Muscle layer of colon (tissue), 2 donors: ENCODE results near the gene TSEN34.
"Not testable (repeated sequence)": the region's sequence is repeated elsewhere in the genome, so short reads cannot be mapped to it uniquely, and the experiment has no call there.

ENCODE experiments used
- H3K27ac ChIP-seq: one replicate; pipeline ENCODE4 v1.7.0; 2013; ENCODE audit warnings: low read depth, mild to moderate bottlenecking, low read length, moderate library complexity
- H3K27me3 ChIP-seq, 2 donors: one replicate each; pipeline ENCODE4 v1.7.0; 2013; ENCODE audit warnings: low read length in 2 of 2, mild to moderate bottlenecking in 2 of 2; ENCODE audit not compliant: insufficient read depth in 2 of 2, control insufficient read depth in 1 of 2
- H3K36me3 ChIP-seq: one replicate; pipeline ENCODE4 v1.7.0; 2013; ENCODE audit warnings: mild to moderate bottlenecking, low read length; ENCODE audit not compliant: insufficient read depth
- H3K4me1 ChIP-seq: one replicate; pipeline ENCODE4 v1.7.0; 2013; ENCODE audit warnings: mild to moderate bottlenecking, low read length; ENCODE audit not compliant: insufficient read depth
- H3K4me3 ChIP-seq, 2 donors: one replicate each; pipeline ENCODE4 v1.7.0; 2013; ENCODE audit warnings: low read length in 2 of 2, low read depth in 1 of 2, mild to moderate bottlenecking in 1 of 2, moderate library complexity in 1 of 2
- H3K9ac ChIP-seq: one replicate; pipeline ENCODE4 v1.7.0; 2013; ENCODE audit warnings: low read length
- H3K9me3 ChIP-seq: one replicate; pipeline ENCODE4 v1.7.0; 2013; ENCODE audit warnings: mild to moderate bottlenecking, low read length
- donor health status: abdominal sarcoma.
- donor health status: Adenocarcinoma of cecum.

The TSEN34 gene

DNA sequence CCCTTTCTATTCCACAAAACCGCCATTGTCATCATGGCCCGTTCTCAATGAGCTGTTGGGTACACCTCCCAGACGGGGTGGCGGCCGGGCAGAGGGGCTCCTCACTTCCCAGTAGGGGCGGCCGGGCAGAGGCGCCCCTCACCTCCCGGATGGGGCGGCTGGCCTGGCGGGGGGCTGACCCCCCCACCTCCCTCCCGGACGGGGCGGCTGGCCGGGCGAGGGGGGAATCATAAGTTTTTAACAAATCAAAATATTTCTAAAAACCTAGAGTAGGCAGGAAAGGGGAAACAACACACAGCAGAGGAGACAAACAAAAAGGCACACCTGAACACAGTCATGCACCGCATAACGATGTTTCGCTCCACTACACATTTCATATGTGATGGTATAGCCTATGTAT lies 23.6 kb downstream of the TSEN34 start:
- H3K4me1 ChIP-seq, H3K9me3 ChIP-seq, H3K4me3 ChIP-seq, H3K9ac ChIP-seq, H3K27me3 ChIP-seq, H3K27ac ChIP-seq, H3K36me3 ChIP-seq: not testable (repeated sequence)

DNA sequence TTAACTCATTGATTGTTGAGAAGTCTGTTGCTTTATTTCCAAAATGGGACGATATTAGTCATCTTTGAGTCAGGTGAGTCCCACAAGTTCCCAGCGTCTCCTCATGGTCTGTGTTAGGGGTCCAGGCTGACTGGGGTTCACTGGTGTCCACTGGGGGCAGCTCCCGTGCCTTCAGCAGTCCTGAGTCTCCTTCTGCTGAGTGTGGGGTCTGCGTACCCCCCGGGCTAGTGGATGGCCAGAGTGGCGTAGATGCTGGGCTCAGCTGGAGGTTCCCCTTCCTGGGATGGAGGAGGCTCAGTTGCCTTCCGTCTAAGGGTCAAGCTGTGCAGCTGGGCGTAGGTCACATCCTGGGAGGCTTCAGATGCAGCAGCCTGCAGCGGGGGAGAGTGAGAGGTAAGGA lies 25.8 kb downstream of the TSEN34 start:
- no peaks in the 10 kb centered on the region for H3K36me3 ChIP-seq
- H3K9me3 ChIP-seq = no peaks in the 10 kb centered on the region
- H3K9ac ChIP-seq = no peak overlapping the region
- H3K27ac ChIP-seq = no peak overlapping the region
- no peaks in the 10 kb centered on the region for H3K27me3 ChIP-seq
- no peak overlapping the region for H3K4me3 ChIP-seq
- no peaks in the 10 kb centered on the region for H3K4me1 ChIP-seq

DNA sequence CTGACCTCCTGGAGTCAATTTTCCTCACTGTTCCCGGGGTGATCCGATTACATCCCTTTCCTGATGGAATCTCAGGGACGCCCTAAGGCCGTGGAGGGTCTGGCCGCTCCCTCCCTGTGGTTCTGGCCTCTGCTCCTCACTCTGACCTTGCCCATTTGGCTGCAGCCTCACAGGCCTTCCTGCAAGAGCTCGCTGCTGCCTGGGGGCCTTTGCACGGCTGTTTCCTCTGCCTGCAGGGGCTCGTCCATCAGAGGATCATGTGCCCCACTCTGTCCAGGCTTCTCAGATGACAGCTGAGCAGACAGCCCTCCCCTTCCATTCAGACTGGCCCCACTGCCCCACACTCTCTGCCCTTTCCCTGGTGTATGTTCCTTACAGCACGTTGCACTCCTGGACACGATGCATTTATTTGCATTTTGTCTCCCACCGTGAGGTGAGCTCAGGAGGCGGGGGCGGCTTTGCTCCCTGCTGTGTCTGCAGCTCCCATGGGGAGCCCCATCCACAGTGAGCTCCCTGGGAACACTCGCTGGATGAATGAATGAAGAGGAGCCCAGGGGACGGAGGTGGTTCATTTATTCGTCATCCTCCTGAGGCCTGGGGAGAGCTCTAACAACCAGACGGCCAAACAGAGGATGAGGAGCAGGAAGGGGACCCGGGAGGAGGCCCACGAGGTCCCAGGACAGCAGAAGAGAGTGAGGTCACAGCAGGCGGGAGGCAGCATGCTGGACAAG lies 26.6 kb downstream of the TSEN34 start:
- H3K9me3 ChIP-seq, H3K4me1 ChIP-seq, H3K27ac ChIP-seq, H3K27me3 ChIP-seq, H3K36me3 ChIP-seq, H3K9ac ChIP-seq, H3K4me3 ChIP-seq: not testable (repeated sequence)

DNA sequence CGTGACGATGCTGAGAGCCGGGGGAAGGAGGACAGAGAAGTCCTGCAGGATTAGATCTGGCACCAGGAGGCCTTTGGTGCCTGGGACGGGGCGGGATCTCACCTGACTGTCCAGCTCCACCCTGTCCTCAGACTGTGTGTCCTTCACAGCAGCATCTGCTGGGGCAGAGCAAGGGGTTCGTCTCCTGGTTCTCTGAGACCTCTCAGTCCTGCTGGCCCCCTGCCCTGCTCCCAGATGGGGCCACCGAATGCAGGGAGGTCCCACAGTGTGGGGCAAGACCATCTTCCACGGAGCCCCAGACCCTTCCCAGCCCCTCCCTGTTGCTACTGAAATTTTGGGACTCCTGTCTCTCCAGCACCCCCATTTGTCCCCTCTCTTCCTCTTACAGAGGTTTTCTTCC lies 27.2 kb downstream of the TSEN34 start:
- Histone ChIP-seq H3K4me1 (no peaks in the 10 kb centered on the region), H3K9me3 (no peaks in the 10 kb centered on the region), H3K27ac (no peak overlapping the region), H3K4me3 (no peak overlapping the region), H3K36me3 (no peaks in the 10 kb centered on the region), H3K27me3 (no peaks in the 10 kb centered on the region), H3K9ac (no peak overlapping the region)

DNA sequence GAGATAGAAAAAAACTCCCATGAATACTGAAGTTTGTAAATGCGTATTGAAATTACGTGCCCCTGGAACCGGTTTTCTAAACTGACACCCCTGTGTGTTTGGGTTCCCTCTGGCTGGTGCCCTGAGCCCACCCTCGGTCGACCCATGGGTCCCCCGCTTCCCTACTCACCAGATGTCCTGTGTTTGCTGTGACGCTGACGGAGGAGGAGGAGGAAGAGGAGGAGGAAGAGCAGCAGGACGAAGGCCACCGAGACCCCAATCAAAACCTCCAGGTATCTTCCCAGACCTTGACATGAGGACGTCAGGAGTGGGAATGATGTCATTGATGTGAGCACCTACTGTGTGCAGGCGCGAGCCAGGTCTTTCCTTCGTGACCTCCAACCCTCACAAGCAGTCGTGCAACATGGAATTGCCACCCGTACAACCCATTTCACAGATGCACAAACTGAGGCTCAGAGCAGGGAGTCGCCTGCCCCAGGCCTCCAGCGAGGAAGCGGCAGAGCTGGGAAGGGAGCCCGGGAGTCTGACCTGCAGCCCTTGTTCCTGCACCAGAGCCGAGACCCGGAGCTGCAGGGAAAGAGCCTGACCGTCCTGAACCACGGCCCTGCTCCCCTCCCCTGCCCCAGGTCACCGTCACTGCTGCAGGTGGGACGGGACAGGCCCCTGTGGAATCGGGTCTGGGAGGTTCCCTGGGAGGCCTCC lies 28.0 kb downstream of the TSEN34 start:
- Histone ChIP-seq H3K9ac (no peak overlapping the region), H3K27me3 (no peaks in the 10 kb centered on the region), H3K27ac (no peak overlapping the region), H3K9me3 (no peaks in the 10 kb centered on the region), H3K36me3 (no peaks in the 10 kb centered on the region), H3K4me1 (no peaks in the 10 kb centered on the region), H3K4me3 (no peak overlapping the region)

DNA sequence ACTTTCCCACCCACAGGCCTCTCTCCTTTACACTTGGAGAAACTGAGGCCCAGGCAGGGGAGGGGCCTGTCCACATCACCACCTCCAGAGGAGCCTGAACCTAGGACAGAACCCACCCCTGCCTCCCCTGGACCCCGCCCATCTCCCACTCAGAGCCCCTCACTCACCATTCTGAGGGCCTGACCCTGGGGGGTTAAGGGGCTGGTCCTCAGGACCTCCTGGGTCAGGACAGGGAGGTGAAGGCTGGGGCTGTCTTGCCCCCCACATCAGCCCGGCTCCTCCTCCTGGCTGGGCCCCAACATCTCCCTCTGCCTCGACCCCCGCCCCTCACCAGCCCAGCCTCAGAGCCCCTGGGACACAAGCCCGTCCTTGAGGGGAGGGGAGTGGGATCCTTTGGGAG lies 28.6 kb downstream of the TSEN34 start:
- not testable (repeated sequence) for H3K9ac ChIP-seq, H3K27me3 ChIP-seq, H3K27ac ChIP-seq, H3K9me3 ChIP-seq, H3K4me3 ChIP-seq, H3K4me1 ChIP-seq, H3K36me3 ChIP-seq

DNA sequence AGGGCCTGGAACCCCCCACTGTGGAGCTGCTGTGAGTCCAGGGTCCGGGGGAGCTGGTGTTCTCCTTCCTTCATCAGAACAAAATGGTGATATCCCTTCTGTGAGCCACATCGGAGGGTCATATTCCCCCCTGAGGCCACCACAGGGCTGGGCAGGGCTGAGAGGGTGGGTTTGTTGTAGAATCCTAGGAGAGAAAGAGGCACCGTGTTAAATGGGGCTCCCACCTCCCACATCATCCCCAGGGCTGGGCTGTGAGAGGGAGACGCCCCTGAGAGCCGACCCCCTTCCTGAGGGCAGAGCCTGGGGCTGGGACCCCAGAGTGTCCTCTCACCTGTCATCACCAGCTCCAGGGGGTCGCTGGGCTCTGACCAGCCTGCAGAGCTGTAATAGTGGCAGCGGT lies 30.8 kb downstream of the TSEN34 start:
- H3K36me3 ChIP-seq, H3K27me3 ChIP-seq, H3K27ac ChIP-seq, H3K9me3 ChIP-seq, H3K9ac ChIP-seq, H3K4me1 ChIP-seq, H3K4me3 ChIP-seq: not testable (repeated sequence)

DNA sequence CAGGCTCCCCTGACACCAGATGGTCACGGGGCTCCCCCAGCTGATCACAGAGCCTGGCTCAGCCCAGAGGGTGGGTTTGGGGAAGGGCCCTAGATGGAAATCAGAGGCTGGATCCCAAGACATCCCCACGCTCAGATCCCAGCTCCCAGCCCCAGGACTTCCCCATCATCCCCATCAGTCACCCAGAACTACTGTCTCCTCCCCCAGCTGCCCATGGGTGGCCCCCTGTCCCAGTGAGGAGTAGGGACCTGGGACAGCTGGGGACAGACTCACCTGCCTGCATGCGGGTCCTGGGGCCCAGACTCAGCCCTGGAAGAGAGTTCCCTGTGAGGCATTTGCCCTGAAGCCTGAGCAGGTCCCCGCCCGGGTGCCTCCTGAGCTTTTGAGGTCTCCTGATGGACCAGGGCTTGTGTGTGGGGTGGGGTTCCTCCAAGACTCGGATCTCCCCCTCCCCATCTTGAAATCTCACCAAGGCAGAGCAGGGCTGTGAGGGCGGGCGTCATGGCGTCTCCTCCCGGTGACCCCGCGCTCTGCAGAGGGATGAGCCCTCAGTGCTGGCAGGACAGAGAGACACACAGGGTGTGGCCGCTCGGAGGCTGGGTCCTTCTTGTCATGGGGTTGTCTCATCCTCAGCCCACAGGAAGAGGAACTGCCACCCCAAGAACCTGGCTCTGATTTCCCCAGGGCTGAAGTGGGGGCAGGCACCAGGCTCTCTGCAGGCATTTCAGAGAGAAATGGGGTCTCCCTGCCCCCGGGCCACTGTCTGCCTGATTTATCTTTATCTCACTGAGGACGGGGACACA lies 31.6 kb downstream of the TSEN34 start, which contains the start of gene LILRB3:
LILRB3 (minus strand) TSS at position 534 of the 803 bp plus-strand sequence; CDS start at position 503, 31 bp downstream.
- H3K4me1 ChIP-seq, H3K36me3 ChIP-seq, H3K4me3 ChIP-seq, H3K9ac ChIP-seq, H3K27ac ChIP-seq, H3K9me3 ChIP-seq, H3K27me3 ChIP-seq: not testable (repeated sequence)

DNA sequence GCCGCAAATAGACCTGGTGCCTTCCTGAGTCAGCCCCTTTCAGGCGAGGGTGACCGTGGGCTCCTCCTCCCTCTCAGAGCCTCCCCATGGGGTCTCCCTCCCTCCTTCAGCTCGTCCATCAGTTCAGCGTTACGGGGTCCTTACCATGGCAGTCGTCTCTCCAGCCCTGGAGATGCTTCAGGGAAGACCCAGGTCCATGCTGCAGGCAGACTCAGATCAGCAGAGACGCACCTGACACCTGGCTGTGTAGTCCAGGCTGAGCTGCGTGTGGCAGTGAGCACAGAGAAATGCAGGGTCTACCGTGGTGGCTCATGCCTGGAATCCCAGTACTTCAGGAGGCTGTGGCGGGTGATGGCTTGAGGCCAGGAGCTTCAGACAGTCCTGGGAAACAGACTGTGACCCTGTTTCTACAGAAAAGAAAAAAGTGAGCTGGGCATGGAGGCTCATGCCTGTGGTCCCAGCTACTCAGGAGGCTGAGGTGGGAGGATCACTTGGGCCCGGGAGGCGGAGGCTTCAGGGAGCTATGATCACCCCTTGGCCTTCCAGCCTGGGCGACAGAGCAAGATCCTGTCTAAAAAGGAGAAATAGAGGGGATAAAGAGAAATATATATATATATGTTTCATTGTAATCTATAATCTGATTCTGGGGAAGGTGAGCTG lies 32.3 kb downstream of the TSEN34 start:
- H3K4me3 ChIP-seq, H3K36me3 ChIP-seq, H3K9me3 ChIP-seq, H3K27ac ChIP-seq, H3K27me3 ChIP-seq, H3K4me1 ChIP-seq, H3K9ac ChIP-seq: not testable (repeated sequence)

DNA sequence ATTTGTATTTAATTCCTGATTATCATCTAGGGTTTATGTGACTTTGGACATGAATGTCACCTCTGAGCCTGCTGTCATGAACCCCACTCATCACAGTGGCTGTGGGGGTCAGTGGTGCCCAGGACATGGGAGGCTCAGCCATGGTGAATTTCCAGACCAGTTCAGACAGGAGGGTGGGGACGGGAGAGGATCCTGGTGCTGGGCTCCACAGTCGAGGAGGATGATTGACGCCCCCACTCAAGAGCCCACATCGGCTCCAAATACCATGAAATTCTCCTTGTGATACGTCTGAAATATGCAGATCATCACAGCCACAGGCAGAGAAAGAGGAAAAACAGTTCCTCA lies 32.8 kb downstream of the TSEN34 start:
- H3K9me3 ChIP-seq, H3K9ac ChIP-seq, H3K36me3 ChIP-seq, H3K27ac ChIP-seq, H3K4me1 ChIP-seq, H3K4me3 ChIP-seq, H3K27me3 ChIP-seq: not testable (repeated sequence)

DNA sequence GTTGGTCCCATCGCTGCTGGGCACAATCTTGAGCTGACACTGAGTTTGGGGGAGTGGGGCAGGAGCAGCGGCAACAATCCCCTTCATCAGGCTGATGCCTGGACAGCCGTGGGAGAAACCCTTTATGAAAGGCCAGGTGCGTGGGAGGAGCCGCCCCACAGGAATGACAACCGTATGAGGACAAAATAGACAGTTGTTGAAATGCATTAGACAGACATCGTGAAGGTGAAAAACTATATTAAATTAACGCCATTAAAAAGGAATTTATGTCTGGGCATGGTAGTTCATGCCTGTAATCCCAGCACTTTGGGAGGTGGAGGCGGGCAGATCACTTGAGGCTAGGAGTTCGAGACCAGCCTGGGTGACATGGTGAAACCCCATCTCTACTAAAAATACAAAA lies 33.5 kb downstream of the TSEN34 start:
- not testable (repeated sequence) for H3K27me3 ChIP-seq, H3K9me3 ChIP-seq, H3K4me3 ChIP-seq, H3K4me1 ChIP-seq, H3K27ac ChIP-seq, H3K9ac ChIP-seq, H3K36me3 ChIP-seq
